RWPE1 (cell line): ENCODE results near the gene ACTR3C.
"Not testable (repeated sequence)": the region's sequence is repeated elsewhere in the genome, so short reads cannot be mapped to it uniquely, and the experiment has no call there.

Experiments
- CTCF ChIA-PET: fragments of 350-600 bp; sonication (Branson Sonifier 250); formaldehyde crosslinking; extraction: SDS; loops from one replicate; lab custom pipeline; 2021; lab: Yijun Ruan, JAX
- POLR2A ChIA-PET: fragments of 400-600 bp; formaldehyde crosslinking; extraction: SDS; loops from one replicate; lab custom pipeline; 2020; ENCODE audit warnings: antibody characterized with exemption; ENCODE audit not compliant: low non-redundant PET; lab: Yijun Ruan, JAX
- DNase-seq: peaks from one replicate; pipeline ENCODE4 v3.0.0; 2012; ENCODE audit warnings: low spot score
- H3K27ac ChIP-seq: fragments of 450-650 bp; 2 replicates; pipeline ENCODE4 v1.5.1; 2017
- TF ChIP-seq, protein P1 (sequence below): fragments of 450-650 bp; conservative IDR thresholded peaks from 2 replicates; pipeline ENCODE4 v1.5.1; 2017; ENCODE audit warnings: low read depth, mild to moderate bottlenecking

ACTR3C gene

DNA sequence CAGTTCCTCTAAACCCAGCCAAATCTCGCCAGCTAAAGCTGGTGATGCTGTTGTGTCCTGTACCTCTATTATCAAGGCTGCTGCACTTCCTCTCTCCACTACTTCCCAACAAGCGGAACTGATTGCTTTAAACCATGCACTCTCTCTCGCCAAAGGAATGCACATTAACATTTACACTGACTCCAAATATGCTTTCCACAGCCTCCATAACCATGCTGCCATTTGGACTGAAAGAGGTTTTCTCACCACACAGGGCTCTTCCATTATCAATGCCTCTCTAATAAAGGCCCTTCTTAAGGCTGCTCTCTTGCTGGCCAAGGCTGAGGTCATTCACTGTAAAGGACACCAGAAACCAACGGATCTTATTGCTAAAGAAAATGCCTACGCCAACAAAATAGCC lies 11.6 kb downstream of the ACTR3C start:
- TF ChIP-seq, protein P1, sequence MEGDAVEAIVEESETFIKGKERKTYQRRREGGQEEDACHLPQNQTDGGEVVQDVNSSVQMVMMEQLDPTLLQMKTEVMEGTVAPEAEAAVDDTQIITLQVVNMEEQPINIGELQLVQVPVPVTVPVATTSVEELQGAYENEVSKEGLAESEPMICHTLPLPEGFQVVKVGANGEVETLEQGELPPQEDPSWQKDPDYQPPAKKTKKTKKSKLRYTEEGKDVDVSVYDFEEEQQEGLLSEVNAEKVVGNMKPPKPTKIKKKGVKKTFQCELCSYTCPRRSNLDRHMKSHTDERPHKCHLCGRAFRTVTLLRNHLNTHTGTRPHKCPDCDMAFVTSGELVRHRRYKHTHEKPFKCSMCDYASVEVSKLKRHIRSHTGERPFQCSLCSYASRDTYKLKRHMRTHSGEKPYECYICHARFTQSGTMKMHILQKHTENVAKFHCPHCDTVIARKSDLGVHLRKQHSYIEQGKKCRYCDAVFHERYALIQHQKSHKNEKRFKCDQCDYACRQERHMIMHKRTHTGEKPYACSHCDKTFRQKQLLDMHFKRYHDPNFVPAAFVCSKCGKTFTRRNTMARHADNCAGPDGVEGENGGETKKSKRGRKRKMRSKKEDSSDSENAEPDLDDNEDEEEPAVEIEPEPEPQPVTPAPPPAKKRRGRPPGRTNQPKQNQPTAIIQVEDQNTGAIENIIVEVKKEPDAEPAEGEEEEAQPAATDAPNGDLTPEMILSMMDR = no peak
- ChIA-PET POLR2A (no interaction called here), CTCF (no interaction called here)
- no peak for DNase-seq
- no peak overlapping the region for H3K27ac ChIP-seq

DNA sequence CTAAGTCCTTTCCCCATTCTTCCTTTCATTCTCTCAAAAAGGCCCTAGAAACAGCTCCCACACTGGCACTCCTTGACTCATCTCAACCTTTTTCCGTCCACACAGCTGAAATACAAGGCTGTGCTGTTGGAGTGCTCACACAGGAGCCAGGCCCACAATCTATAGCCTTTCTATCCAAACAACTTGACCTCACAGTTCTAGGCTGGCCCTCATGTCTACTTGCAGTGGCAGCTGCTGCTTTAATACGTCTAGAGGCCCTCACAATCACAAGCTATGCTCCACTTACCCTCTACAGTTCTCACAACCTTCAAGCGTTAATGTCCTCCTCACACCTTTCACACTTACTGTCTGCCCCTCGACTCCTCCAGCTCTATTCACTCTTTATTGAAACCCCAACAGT lies 12.2 kb downstream of the ACTR3C start:
- TF ChIP-seq, protein P1 = no peak
- no peak overlapping the region for H3K27ac ChIP-seq
- POLR2A ChIA-PET = no interaction called here
- CTCF ChIA-PET = no interaction called here
- no peak for DNase-seq

DNA sequence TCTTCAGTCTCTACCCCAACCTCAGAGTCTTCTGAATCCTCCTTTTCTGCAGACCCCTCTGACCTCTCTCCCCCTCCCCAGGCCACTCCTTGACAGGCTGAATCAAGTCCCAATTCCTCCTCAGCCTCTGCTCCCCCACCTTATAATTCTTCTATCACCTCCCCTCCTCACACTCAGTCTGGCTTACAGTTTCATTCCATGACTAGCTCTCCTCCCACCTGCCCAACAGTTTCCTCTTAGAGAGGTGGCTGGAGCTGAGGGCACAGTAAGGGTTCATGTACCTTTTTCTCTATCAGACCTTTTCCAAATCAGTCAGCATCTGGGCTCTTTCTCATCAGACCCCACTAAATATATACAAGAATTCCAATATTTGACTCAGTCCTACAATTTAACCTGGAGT lies 14.8 kb downstream of the ACTR3C start:
- no peak for DNase-seq
- H3K27ac ChIP-seq = no peak overlapping the region
- TF ChIP-seq, protein P1 = no peak
- CTCF ChIA-PET = no interaction called here
- POLR2A ChIA-PET = no interaction called here

DNA sequence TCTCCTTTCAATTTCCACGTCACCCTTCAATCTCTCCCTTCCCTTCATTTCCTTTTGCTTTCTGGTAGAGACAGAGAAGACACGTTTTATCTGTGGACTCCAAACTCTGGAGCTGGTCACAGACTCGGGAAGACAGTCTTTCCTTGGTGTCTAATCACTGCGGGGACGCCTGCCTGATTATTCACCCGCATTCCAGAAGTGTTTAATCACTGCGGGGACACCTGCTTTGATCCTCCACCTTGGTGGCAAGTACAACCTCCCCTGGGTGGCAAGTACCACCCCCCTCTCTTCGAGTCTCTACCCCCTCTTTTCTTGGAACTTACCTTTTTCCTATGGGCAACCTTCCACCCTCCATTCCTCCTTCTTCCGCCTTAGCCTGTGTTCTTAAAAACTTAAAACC lies 15.4 kb downstream of the ACTR3C start:
- POLR2A ChIA-PET = no interaction called here
- CTCF ChIA-PET = interaction anchor here (0.6 kb wide), 1 partner anchor 59 kb away, joined by 4 read pairs; no protein-coding TSS in a partner anchor

DNA sequence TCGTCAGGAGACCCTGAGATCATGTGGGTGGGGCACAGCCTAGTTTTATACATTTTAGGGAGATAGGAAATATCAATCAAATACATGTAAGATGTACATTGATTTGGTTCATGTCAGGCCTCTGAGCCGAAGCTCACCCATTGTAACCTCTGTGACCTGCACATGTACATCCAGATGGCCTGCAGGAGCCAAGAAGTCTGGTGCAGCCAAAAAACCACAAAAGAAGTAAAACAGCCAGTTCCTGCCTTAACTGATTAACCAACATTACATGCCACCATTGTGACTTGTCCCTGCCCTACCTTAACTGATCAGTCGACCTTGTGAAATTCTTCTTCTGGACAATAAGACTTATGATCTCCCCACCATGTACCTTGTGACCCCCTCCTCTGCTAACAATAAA lies 16.2 kb downstream of the ACTR3C start:
- ChIA-PET CTCF (interaction anchor here (0.6 kb wide), 1 partner anchor 59 kb away, joined by 4 read pairs; no protein-coding TSS in a partner anchor), POLR2A (no interaction called here)
- TF ChIP-seq, protein P1 = no peak
- H3K27ac ChIP-seq = no peak overlapping the region
- DNase-seq = no peak

More for the DNA sequence above, 15.4 kb downstream of the ACTR3C start:
- TF ChIP-seq, protein P1 = no peak
- H3K27ac ChIP-seq = no peak overlapping the region
- DNase-seq = no peak

DNA sequence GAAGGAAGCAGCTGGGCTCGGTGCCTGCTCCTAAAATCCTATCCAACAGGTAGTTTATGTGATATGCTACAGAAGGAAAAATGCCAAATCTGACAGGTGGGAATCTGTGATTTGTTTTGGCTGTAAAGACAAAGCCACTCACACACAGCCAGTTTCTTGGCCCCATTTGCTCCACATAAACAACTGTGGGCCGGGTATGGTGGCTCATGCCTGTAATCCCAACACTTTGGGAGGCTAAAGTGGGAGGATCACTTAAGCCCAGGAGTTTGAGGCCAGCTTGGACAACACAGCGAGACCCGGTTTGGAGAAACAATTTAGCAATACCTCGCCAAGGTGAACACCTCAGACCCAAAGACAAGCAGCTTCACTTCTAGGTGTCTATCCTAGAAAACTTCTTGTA lies 17.0 kb downstream of the ACTR3C start:
- POLR2A ChIA-PET, CTCF ChIA-PET, DNase-seq, H3K27ac ChIP-seq: not testable (repeated sequence)

DNA sequence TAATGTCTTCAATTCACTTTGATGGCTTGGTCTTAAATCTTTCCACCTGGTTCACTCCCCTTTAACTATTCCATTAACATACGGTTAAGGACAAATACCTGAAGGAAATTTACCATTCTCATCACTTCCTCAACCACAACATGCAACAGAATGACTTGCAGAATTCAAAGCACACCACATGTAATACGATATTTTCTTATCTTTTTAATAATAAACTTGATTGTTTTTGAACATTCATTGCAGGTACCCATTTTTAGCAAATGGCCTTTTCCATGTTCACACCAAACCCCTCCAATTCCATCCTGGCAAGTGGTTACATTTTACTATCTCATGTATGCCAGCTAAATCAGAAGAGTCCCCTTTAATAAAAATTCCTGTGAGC lies 17.5 kb downstream of the ACTR3C start:
- H3K27ac ChIP-seq, POLR2A ChIA-PET, CTCF ChIA-PET, DNase-seq: not testable (repeated sequence)

DNA sequence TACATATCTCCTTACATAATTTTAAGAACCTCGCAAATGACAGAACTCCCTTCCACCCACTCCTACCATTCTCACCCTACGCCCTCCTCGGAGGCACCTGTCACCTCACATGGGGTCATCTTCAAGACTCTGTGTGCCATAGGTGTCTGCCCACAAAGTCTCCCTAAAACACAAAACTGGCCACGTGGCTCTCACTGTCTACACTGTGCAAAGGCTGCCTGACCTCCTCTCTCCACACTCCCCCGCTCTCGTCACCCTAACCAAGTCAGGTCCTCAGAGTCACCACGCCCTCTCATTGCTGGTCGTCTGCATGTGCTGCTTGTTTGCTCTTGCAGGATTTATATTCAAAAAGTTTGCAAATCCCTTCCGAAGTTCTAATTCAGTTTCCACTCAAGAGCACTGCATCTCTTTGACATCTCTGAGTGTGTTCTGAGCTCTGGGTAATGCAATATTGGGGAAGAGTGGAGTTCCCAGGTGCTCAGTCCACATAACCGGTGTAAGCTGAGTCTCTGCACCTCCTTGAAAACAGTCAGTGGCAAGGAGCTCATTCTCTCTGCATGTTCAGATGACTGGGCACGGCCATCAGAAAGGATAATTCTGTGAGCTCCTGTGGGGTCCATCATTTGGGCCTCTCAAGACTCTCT lies 18.0 kb downstream of the ACTR3C start:
- CTCF ChIA-PET, DNase-seq, H3K27ac ChIP-seq, POLR2A ChIA-PET: not testable (repeated sequence)

DNA sequence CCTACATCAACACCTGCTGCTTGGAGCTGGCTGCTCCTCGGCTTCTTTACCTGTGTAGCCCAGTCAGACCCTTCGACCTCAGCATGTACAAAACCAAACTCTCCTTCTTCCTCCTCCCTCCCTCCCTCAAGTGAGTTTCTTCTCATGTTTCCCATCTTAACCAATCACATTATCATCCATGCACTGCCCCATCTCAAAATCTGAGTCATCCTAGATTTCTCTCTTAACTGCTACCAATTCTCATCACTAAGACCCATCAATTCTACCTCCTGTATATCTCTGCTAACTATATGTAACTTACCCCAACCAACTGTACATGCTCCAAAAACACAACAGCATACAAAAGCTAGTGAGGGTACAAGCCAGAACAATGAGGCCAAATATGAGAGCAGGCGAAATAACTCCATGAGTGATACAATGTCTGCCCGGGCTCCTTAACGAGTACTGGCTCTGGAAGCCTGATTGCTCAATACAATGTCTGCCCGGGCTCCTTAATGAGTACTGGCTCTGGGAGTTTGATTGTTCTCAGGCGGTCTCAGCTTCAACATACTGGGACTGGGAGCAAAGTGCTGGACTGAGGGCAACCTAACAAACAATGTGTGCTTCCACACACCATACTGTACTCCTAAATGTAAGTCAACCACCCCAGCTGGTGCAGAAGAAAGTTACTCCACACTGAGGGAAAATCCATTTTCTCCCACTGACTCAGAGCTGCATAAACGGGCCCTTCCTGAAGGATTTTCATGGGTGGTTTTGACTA lies 18.7 kb downstream of the ACTR3C start:
- H3K27ac ChIP-seq, POLR2A ChIA-PET, CTCF ChIA-PET, DNase-seq: not testable (repeated sequence)

DNA sequence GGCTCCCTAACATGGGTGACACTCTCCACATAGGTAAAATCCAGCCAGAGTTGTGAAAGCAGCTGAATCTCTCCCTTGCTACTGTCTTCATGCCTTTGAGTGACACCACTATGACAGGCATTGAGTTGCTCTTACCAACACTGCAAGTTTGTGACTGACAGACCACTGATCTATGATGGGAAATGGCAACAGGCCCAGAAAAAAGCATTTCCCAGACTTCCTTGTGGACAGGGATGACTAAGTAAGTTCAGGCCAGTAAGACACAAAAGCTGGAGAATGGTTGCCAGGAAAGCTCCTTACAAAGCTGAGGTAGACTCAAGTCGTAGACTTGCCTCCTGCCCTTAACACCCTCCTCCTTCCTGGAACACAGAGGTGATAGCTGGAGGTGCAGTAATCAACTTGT lies 20.4 kb downstream of the ACTR3C start:
- DNase-seq, H3K27ac ChIP-seq, POLR2A ChIA-PET, CTCF ChIA-PET: not testable (repeated sequence)

DNA sequence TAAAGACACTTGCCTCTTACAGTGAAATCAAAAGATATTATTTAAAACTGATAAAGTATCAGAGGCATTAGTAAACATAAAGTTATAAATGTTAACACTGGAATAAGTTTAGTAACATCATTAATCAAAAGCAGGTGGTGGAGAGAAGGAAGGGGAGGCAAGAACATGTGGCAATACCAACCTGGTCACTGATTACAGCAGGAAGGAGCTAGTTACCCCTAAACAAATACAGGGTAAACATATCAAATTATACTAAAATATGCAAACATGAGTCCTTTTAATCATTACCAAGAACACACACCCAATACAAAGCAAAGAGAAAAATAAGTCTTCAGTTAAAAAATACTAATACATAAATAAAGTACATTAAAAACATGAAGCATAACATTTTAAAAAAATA lies 25.4 kb downstream of the ACTR3C start:
- CTCF ChIA-PET, POLR2A ChIA-PET: not testable (repeated sequence)

More for the DNA sequence above, 25.4 kb downstream of the ACTR3C start:
- H3K27ac ChIP-seq, DNase-seq: not testable (repeated sequence)
